ENCODE data around the gene GGCT.

The GGCT gene

GRCh38 chr7:30460246-30460633 is 44.4 kb downstream of the GGCT start:
- Histone ChIP-seq H3K4me3 (ENCODE audit: low read length) (no peak overlapping the region), H3K27ac (ENCODE audit: low read length) (no peak overlapping the region), H3K9ac (ENCODE audit: low read length) (no peak overlapping the region), H3K27me3 (replicated peaks; ENCODE audit: insufficient read depth, low read length) (no peaks in the 10 kb centered on the region), H4K20me1 (ENCODE audit: insufficient read depth, low read length) (no peaks in the 10 kb centered on the region), H3K9me3 (replicated peaks; ENCODE audit: insufficient read depth, low read length) (no peaks in the 10 kb centered on the region), H3K79me2 (ENCODE audit: low read length) (no peaks in the 10 kb centered on the region), H3K36me3 (replicated peaks; ENCODE audit: insufficient read depth, low read length) (no peaks in the 10 kb centered on the region), H3K4me2 (ENCODE audit: low read depth, low read length) (no peak overlapping the region), H3F3A (ENCODE audit: insufficient read depth, low read length) (no peaks in the 10 kb centered on the region), H3K9me2 (replicated peaks; ENCODE audit: insufficient read depth, low read length) (no peaks in the 10 kb centered on the region), H3K4me1 (ENCODE audit: low read length) (no peaks in the 10 kb centered on the region), H2AFZ (ENCODE audit: low read length) (no peak overlapping the region)
- no peak for DNase-seq
- TF ChIP-seq EZH2phosphoT487 (IDR thresholded peaks at IDR 0.05; ENCODE audit: low read length), result no peak
- TF ChIP-seq, protein P1, sequence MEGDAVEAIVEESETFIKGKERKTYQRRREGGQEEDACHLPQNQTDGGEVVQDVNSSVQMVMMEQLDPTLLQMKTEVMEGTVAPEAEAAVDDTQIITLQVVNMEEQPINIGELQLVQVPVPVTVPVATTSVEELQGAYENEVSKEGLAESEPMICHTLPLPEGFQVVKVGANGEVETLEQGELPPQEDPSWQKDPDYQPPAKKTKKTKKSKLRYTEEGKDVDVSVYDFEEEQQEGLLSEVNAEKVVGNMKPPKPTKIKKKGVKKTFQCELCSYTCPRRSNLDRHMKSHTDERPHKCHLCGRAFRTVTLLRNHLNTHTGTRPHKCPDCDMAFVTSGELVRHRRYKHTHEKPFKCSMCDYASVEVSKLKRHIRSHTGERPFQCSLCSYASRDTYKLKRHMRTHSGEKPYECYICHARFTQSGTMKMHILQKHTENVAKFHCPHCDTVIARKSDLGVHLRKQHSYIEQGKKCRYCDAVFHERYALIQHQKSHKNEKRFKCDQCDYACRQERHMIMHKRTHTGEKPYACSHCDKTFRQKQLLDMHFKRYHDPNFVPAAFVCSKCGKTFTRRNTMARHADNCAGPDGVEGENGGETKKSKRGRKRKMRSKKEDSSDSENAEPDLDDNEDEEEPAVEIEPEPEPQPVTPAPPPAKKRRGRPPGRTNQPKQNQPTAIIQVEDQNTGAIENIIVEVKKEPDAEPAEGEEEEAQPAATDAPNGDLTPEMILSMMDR (IDR thresholded peaks at IDR 0.05; ENCODE audit: low read length), result no peak
- TF ChIP-seq EZH2 (optimal IDR thresholded peaks at IDR 0.05; ENCODE audit: low read depth, low read length), result no peak

- Histone ChIP-seq H3K9me3 (replicated peaks; ENCODE audit: insufficient read depth, low read length) (no peaks in the 10 kb centered on the region), H3K4me2 (ENCODE audit: low read depth, low read length) (no peak overlapping the region), H3K79me2 (ENCODE audit: low read length) (no peaks in the 10 kb centered on the region), H3K27ac (ENCODE audit: low read length) (no peak overlapping the region), H3K4me3 (ENCODE audit: low read length) (no peak overlapping the region), H4K20me1 (ENCODE audit: insufficient read depth, low read length) (no peaks in the 10 kb centered on the region), H3K9ac (ENCODE audit: low read length) (no peak overlapping the region), H3K36me3 (replicated peaks; ENCODE audit: insufficient read depth, low read length) (no peaks in the 10 kb centered on the region), H3K27me3 (replicated peaks; ENCODE audit: insufficient read depth, low read length) (no peaks in the 10 kb centered on the region), H3K4me1 (ENCODE audit: low read length) (no peaks in the 10 kb centered on the region), H3K9me2 (replicated peaks; ENCODE audit: insufficient read depth, low read length) (no peaks in the 10 kb centered on the region), H3F3A (ENCODE audit: insufficient read depth, low read length) (no peaks in the 10 kb centered on the region), H2AFZ (ENCODE audit: low read length) (no peak overlapping the region)
- no peak for DNase-seq
- TF ChIP-seq EZH2phosphoT487 (IDR thresholded peaks at IDR 0.05; ENCODE audit: low read length) (no peak), EZH2 (optimal IDR thresholded peaks at IDR 0.05; ENCODE audit: low read depth, low read length) (no peak)
- TF ChIP-seq, protein P1 (IDR thresholded peaks at IDR 0.05; ENCODE audit: low read length), result no peak
These were observed 44.9 kb downstream of the GGCT start for GRCh38 chr7:30459591-30460245.

DNA sequence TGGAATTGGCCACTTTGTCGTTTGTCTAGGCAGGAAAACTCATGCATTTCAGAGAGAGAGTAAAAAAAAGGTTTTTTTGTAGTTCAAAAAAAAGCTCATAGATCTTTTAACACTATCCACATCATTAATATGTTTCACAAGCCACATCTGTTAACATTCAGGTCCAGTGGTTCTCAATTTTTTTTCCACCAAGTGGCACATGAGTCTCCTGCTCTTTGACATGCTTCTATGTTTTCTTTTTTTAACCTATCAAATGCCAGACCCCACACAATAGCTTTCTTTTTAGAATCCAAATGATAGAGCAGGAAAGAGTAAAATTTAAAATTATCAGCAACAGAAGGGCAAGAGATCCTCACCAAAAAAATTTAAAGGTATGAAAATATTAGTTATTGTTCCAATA is 46.3 kb downstream of the GGCT start:
- H3K9ac ChIP-seq (ENCODE audit: low read length), result no peak overlapping the region
- no peaks in the 10 kb centered on the region for H3K27me3 ChIP-seq (replicated peaks; ENCODE audit: insufficient read depth, low read length)
- H3K36me3 ChIP-seq (replicated peaks; ENCODE audit: insufficient read depth, low read length), result no peaks in the 10 kb centered on the region
- no peak overlapping the region for H2AFZ ChIP-seq (ENCODE audit: low read length)
- no peak overlapping the region for H3K4me3 ChIP-seq (ENCODE audit: low read length)
- H3K4me1 ChIP-seq (ENCODE audit: low read length), result no peaks in the 10 kb centered on the region
- H3K79me2 ChIP-seq (ENCODE audit: low read length), result no peaks in the 10 kb centered on the region
- H3F3A ChIP-seq (ENCODE audit: insufficient read depth, low read length), result no peaks in the 10 kb centered on the region
- H4K20me1 ChIP-seq (ENCODE audit: insufficient read depth, low read length), result no peaks in the 10 kb centered on the region
- H3K27ac ChIP-seq (ENCODE audit: low read length), result no peak overlapping the region
- no peaks in the 10 kb centered on the region for H3K9me2 ChIP-seq (replicated peaks; ENCODE audit: insufficient read depth, low read length)
- H3K4me2 ChIP-seq (ENCODE audit: low read depth, low read length), result no peak overlapping the region
- H3K9me3 ChIP-seq (replicated peaks; ENCODE audit: insufficient read depth, low read length), result no peaks in the 10 kb centered on the region
- DNase-seq, result no peak
- TF ChIP-seq EZH2phosphoT487 (IDR thresholded peaks at IDR 0.05; ENCODE audit: low read length), result no peak
- TF ChIP-seq, protein P1 (IDR thresholded peaks at IDR 0.05; ENCODE audit: low read length), result no peak
- TF ChIP-seq EZH2 (optimal IDR thresholded peaks at IDR 0.05; ENCODE audit: low read depth, low read length), result no peak

All from MM.1S (cell line).